Cardiac muscle cell (in vitro differentiated cells and primary cell): ENCODE measurements around the gene XPNPEP2. TPM values are rescaled to one million over a fixed set of nuclear protein-coding genes. Genes with fewer than 3 reads are reported as not detected.

ENCODE experiments used
- DNase-seq, 2 donors: peaks; one replicate each; pipeline versions ENCODE4 v3.0.0 to v3.0.0-alpha.2; 2010 to 2017; ENCODE audit warnings: low read depth in 1 of 2, low spot score in 1 of 2
- H3K27ac ChIP-seq: fragments of 200-600 bp; sonication (generic); 2 replicates; pipeline ENCODE4 v1.5.1; 2016
- H3K27me3 ChIP-seq: fragments of 200-600 bp; sonication (generic); 2 replicates; pipeline ENCODE4 v1.6.0; 2016; ENCODE audit warnings: control low read depth
- H3K36me3 ChIP-seq: fragments of 200-600 bp; sonication (generic); 2 replicates; pipeline ENCODE4 v1.5.1; 2016; ENCODE audit warnings: control low read depth
- H3K4me1 ChIP-seq: fragments of 200-600 bp; sonication (generic); 2 replicates; pipeline ENCODE4 v1.8.1; 2017; ENCODE audit warnings: low read depth, mild to moderate bottlenecking, mixed run types
- H3K4me3 ChIP-seq: fragments of 200-600 bp; sonication (generic); 2 replicates; pipeline ENCODE4 v1.5.1; 2016; ENCODE audit warnings: mild to moderate bottlenecking
- H3K9me3 ChIP-seq: fragments of 200-600 bp; sonication (generic); 2 replicates; pipeline ENCODE4 v1.5.1; 2017; ENCODE audit warnings: low read depth, mild to moderate bottlenecking, control low read depth
- polyA plus RNA-seq: library from polyadenylated mRNA; unstranded; fragments of >200 nt; fragmentation: Nextera tagmentation; extraction: Ambion mirVana; gene quantifications from 2 replicates; pipeline ENCODE4 v1.2.1, GENCODE V29; 2016
- total RNA-seq: library from RNA; depleted of rRNA; stranded (reverse); fragments of >200 nt; gene quantifications from 2 replicates; pipeline ENCODE4 v1.2.3, GENCODE V29; 2016
- TF ChIP-seq, protein P1 (sequence below): IDR thresholded peaks from 2 replicates; pipeline ENCODE4 v1.5.1; 2012; ENCODE audit warnings: low read depth, mild to moderate bottlenecking, low read length

XPNPEP2 gene
- total and polyA plus RNA-seq, 2 experiments from 2014 or later = not detected

DNA sequence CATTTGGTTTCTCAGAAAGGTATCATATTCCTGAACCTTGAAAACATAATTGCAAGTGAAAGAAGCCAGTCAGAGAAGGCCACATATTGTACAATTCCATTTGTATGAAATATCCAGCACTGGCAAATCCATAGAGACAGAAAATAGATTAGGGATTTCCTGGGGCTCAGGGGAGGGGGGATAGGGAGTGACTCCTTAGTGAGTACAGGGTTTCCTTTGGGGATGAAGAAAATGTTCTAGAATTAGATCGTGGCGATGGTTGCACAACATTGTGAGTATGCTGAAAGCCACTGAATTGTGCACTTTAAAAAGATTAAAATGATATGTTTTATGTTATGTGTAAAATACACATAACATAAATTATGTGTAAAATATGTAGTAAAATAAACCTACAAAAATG is 10.3 kb downstream of the XPNPEP2 start:
- peak in 1 of 2 donors; percentile 62 for DNase-seq
- TF ChIP-seq, protein P1, sequence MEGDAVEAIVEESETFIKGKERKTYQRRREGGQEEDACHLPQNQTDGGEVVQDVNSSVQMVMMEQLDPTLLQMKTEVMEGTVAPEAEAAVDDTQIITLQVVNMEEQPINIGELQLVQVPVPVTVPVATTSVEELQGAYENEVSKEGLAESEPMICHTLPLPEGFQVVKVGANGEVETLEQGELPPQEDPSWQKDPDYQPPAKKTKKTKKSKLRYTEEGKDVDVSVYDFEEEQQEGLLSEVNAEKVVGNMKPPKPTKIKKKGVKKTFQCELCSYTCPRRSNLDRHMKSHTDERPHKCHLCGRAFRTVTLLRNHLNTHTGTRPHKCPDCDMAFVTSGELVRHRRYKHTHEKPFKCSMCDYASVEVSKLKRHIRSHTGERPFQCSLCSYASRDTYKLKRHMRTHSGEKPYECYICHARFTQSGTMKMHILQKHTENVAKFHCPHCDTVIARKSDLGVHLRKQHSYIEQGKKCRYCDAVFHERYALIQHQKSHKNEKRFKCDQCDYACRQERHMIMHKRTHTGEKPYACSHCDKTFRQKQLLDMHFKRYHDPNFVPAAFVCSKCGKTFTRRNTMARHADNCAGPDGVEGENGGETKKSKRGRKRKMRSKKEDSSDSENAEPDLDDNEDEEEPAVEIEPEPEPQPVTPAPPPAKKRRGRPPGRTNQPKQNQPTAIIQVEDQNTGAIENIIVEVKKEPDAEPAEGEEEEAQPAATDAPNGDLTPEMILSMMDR = no peak

DNA sequence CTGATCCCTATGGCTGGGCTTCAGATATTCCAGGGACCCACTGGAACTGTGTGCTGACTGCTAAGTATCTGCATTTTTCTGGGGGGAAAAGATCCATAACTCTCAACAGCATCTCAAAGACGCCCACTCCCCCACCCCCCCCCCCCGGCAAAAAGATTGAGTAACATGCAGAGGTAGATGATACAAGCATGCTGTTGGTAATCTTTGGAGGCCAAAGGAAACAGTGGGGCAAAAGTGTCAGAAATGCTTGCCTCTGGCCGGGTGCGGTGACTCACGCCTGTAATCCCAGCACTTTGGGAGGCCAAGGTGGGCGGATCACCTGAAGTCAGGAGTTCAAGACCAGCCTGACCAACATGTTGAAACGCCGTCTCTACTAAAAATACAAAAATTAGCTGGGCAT is 12.2 kb downstream of the XPNPEP2 start:
- Histone ChIP-seq H3K9me3 (no peaks in the 10 kb centered on the region), H3K4me1 (no peaks in the 10 kb centered on the region), H3K27me3 (no peaks in the 10 kb centered on the region), H3K36me3 (no peaks in the 10 kb centered on the region), H3K27ac (no peak overlapping the region), H3K4me3 (no peak overlapping the region)
- peak in 1 of 2 donors; percentile 68 for DNase-seq
- TF ChIP-seq, protein P1 = no peak

More for the DNA sequence above, 10.3 kb downstream of the XPNPEP2 start:
- no peaks in the 10 kb centered on the region for H3K4me1 ChIP-seq
- H3K27me3 ChIP-seq = no peaks in the 10 kb centered on the region
- H3K4me3 ChIP-seq = no peak overlapping the region
- H3K27ac ChIP-seq = no peak overlapping the region
- no peaks in the 10 kb centered on the region for H3K36me3 ChIP-seq
- no peaks in the 10 kb centered on the region for H3K9me3 ChIP-seq

DNA sequence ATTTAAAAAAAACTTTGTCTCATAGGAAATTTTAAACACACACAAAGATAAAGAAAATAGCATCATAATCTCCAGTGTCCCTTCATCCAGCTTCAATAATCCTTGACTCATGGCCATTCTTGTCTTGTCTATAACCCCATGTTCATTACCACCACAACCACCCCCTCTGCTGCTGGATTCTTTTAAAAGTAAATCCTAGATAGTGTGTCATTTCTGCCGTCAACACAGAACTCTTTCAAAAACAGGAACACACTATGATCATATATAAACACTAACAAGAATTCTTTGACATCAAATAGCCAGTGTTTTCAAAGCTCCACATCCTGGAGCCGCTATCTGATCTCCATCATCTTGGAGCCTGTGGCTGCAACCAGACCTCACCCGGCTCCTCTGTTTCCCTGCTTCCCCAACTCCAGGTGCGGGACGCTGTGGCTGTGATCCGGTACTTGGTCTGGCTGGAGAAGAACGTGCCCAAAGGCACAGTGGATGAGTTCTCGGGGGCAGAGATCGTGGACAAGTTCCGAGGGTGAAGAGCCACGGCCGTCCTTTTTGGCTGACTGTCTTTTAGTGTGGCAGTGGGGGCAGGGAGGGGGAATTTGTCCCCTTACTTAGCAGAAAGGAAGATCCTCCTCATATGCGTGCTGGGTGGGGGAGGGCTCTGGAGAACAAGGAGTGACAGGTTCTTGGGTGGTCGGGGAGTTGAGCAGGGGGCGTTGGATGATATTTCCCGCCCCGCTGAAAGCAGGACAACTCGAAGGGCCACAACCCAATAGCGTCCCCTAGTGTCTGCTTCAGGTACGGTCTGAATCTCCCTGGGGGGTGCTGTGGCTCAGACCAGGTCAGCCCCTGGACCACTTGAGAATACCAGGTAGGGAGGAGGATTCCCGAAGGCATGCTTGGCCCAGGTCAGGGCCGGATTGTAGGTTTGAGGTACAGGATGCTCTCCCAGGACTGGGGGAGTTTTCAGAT is 15.6 kb downstream of the XPNPEP2 start:
- Histone ChIP-seq H3K27me3 (no peaks in the 10 kb centered on the region), H3K9me3 (no peaks in the 10 kb centered on the region), H3K36me3 (no peaks in the 10 kb centered on the region), H3K4me1 (no peaks in the 10 kb centered on the region), H3K4me3 (no peak overlapping the region), H3K27ac (no peak overlapping the region)
- DNase-seq = no peak
- TF ChIP-seq, protein P1 = peak; percentile 40

DNA sequence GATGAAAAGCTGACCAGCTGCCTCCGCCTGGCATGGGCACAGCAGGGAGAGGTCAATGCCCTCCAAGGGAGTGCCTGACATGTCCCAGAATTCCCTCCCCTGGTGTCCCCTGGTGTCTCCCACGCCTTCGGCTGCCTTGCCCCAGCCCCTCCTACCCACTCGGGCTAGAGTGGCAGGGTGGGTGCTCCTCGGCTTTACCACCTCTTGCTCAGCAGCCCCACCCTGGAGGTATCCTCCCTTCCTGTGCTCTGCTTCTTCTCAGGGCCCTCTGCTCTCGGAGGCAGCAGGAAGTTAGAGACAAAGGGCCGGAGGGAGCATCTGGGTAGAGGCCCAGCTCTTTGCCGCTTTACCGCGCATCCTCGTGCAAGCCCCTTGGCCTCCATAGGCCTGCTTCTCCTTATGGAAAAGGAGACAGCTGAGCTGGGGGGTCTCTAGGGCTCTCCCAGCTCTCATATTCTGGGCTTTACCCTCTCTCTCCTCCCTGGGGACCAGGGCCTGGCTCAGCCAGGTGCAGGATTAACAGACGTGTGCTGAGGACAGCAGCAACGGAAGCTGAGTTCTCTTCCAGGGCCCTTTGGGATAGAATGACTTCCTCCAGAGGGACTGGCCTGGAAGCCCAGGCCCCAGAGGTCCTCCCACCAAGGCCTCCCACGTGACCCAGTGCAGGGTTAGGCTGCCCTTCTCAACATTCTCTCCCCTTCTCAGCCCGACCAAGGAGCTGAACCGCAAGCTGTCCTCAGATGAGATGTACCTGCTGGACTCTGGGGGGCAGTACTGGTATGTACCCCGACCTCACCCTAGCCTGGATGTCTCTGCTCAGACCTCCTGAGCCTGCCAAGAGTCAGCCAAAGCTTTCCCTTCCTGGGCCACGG is 17.2 kb downstream of the XPNPEP2 start:
- Histone ChIP-seq H3K27ac (no peak overlapping the region), H3K9me3 (no peaks in the 10 kb centered on the region), H3K36me3 (no peaks in the 10 kb centered on the region), H3K4me1 (no peaks in the 10 kb centered on the region), H3K27me3 (no peaks in the 10 kb centered on the region), H3K4me3 (no peak overlapping the region)
- TF ChIP-seq, protein P1 = no peak
- no peak for DNase-seq

DNA sequence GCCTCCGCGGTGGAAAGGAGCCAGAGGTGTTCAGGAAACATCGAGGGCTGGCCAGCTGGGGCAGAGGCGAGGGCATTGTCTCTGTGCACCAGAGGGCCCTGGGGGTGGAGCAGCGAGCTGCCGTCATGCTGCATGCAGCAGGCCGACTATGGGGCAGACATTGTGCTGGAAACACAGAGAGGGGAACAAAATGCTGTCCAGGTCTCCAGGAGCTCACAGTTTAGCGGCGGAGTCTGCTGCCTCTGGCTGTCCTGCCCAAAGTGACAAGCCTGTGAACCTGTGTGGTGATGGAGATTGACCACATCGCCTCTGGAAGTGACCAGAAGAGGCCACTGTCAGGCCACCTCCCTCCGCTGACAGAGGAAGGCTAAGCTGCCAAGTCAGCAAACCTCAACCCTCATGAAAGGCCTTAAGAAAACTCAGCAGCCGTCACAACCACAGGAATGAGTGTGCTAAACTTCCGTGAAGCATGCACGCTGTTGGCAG is 20.8 kb downstream of the XPNPEP2 start:
- Histone ChIP-seq H3K4me1 (no peaks in the 10 kb centered on the region), H3K27ac (no peak overlapping the region), H3K27me3 (no peaks in the 10 kb centered on the region), H3K9me3 (no peaks in the 10 kb centered on the region), H3K4me3 (no peak overlapping the region), H3K36me3 (no peaks in the 10 kb centered on the region)
- peak in 1 of 2 donors; percentile 92 for DNase-seq
- TF ChIP-seq, protein P1 = peak; percentile 8
